ENCODE data around the gene NELL2. TPM values are rescaled to one million over a fixed set of nuclear protein-coding genes. Genes with fewer than 3 reads are reported as not detected.
"Not testable (repeated sequence)": the region's sequence is repeated elsewhere in the genome, so short reads cannot be mapped to it uniquely, and the experiment has no call there.

The NELL2 gene
- total RNA-seq, 1 donor from 2014 or later: 1.7 TPM

- DNase-seq (ENCODE audit: low spot score): no peak
- Mint-ChIP-seq H3K27me3 (ENCODE audit: unreplicated experiment) (no peaks in the 10 kb centered on the region), H3K4me1 (ENCODE audit: unreplicated experiment) (no peaks in the 10 kb centered on the region), H3K9me3 (ENCODE audit: unreplicated experiment) (no peaks in the 10 kb centered on the region), H3K27ac (ENCODE audit: unreplicated experiment) (no peak overlapping the region), H3K36me3 (ENCODE audit: low read depth, unreplicated experiment) (no peaks in the 10 kb centered on the region), H3K4me3 (ENCODE audit: unreplicated experiment) (no peak overlapping the region)
- no peak for TF ChIP-seq CTCF (IDR thresholded peaks at IDR 0.05; ENCODE audit: unreplicated experiment)
These were observed 47.1 kb downstream of the NELL2 start for GRCh38 chr12:44829045-44829444.

GRCh38 chr12:44827832-44828438 is 48.2 kb downstream of the NELL2 start:
- Mint-ChIP-seq H3K9me3 (ENCODE audit: unreplicated experiment) (no peaks in the 10 kb centered on the region), H3K36me3 (ENCODE audit: low read depth, unreplicated experiment) (no peaks in the 10 kb centered on the region), H3K27ac (ENCODE audit: unreplicated experiment) (no peak overlapping the region), H3K27me3 (ENCODE audit: unreplicated experiment) (no peaks in the 10 kb centered on the region), H3K4me1 (ENCODE audit: unreplicated experiment) (no peaks in the 10 kb centered on the region), H3K4me3 (ENCODE audit: unreplicated experiment) (no peak overlapping the region)
- no peak for TF ChIP-seq CTCF (IDR thresholded peaks at IDR 0.05; ENCODE audit: unreplicated experiment)
- no peak for DNase-seq (ENCODE audit: low spot score)

- H3K36me3 Mint-ChIP-seq (ENCODE audit: low read depth, unreplicated experiment); H3K9me3 Mint-ChIP-seq (ENCODE audit: unreplicated experiment); DNase-seq (ENCODE audit: low spot score); H3K4me3 Mint-ChIP-seq (ENCODE audit: unreplicated experiment); H3K4me1 Mint-ChIP-seq (ENCODE audit: unreplicated experiment); H3K27ac Mint-ChIP-seq (ENCODE audit: unreplicated experiment); H3K27me3 Mint-ChIP-seq (ENCODE audit: unreplicated experiment): not testable (repeated sequence)
These were observed 54.4 kb downstream of the NELL2 start for GRCh38 chr12:44821702-44822101.

GRCh38 chr12:44819884-44820283 is 56.2 kb downstream of the NELL2 start:
- H3K9me3 Mint-ChIP-seq (ENCODE audit: unreplicated experiment): no peaks in the 10 kb centered on the region
- no peak for TF ChIP-seq CTCF (IDR thresholded peaks at IDR 0.05; ENCODE audit: unreplicated experiment)
- H3K27ac Mint-ChIP-seq (ENCODE audit: unreplicated experiment): no peak overlapping the region
- H3K4me3 Mint-ChIP-seq (ENCODE audit: unreplicated experiment): no peak overlapping the region
- no peaks in the 10 kb centered on the region for H3K36me3 Mint-ChIP-seq (ENCODE audit: low read depth, unreplicated experiment)
- DNase-seq (ENCODE audit: low spot score): no peak
- H3K4me1 Mint-ChIP-seq (ENCODE audit: unreplicated experiment): no peaks in the 10 kb centered on the region
- H3K27me3 Mint-ChIP-seq (ENCODE audit: unreplicated experiment): no peaks in the 10 kb centered on the region

GRCh38 chr12:44817687-44818086 is 58.4 kb downstream of the NELL2 start:
- Mint-ChIP-seq H3K27ac (ENCODE audit: unreplicated experiment) (no peak overlapping the region), H3K4me3 (ENCODE audit: unreplicated experiment) (no peak overlapping the region), H3K27me3 (ENCODE audit: unreplicated experiment) (no peaks in the 10 kb centered on the region), H3K9me3 (ENCODE audit: unreplicated experiment) (no peaks in the 10 kb centered on the region), H3K36me3 (ENCODE audit: low read depth, unreplicated experiment) (no peaks in the 10 kb centered on the region), H3K4me1 (ENCODE audit: unreplicated experiment) (no peaks in the 10 kb centered on the region)
- TF ChIP-seq CTCF (IDR thresholded peaks at IDR 0.05; ENCODE audit: unreplicated experiment): no peak
- DNase-seq (ENCODE audit: low spot score): no peak

Data from endothelial cell (in vitro differentiated cells).